HUES64 (cell line): Measurements from ENCODE around the gene CACNG1.
"Not testable (repeated sequence)": the region's sequence is repeated elsewhere in the genome, so short reads cannot be mapped to it uniquely, and the experiment has no call there.

Experiments
- H3K27ac ChIP-seq: 2 replicates; pipeline ENCODE4 v1.7.0; 2013; ENCODE audit warnings: low read depth, low read length, inconsistent platforms
- H3K27me3 ChIP-seq: 2 replicates; pipeline ENCODE4 v1.6.1; 2013; ENCODE audit warnings: mild to moderate bottlenecking, low read length; ENCODE audit not compliant: insufficient read depth
- H3K36me3 ChIP-seq: 2 replicates; pipeline ENCODE4 v1.6.1; 2013; ENCODE audit warnings: mild to moderate bottlenecking, low read length; ENCODE audit not compliant: insufficient read depth
- H3K4me1 ChIP-seq: 2 replicates; pipeline ENCODE4 v1.6.1; 2013; ENCODE audit warnings: mild to moderate bottlenecking, low read length, moderate library complexity; ENCODE audit not compliant: insufficient read depth
- H3K4me3 ChIP-seq: 2 replicates; pipeline ENCODE4 v1.5.1; 2013; ENCODE audit warnings: mild to moderate bottlenecking, low read length, moderate library complexity
- H3K9ac ChIP-seq: 2 replicates; pipeline ENCODE4 v1.6.1; 2013; ENCODE audit warnings: mild to moderate bottlenecking, low read depth, low read length
- H3K9me3 ChIP-seq: 2 replicates; pipeline ENCODE4 v1.6.1; 2013; ENCODE audit warnings: low read depth, low read length; ENCODE audit not compliant: insufficient read depth
- WGBS: fragments of 150-250, 120-280 bp; methylation state at CpG from one replicate; pipeline ENCODE4 v1.1.7; 2013; ENCODE audit warnings: missing lambda C conversion rate; 5-methylcytosine and 5-hydroxymethylcytosine counted together

CACNG1 gene

DNA sequence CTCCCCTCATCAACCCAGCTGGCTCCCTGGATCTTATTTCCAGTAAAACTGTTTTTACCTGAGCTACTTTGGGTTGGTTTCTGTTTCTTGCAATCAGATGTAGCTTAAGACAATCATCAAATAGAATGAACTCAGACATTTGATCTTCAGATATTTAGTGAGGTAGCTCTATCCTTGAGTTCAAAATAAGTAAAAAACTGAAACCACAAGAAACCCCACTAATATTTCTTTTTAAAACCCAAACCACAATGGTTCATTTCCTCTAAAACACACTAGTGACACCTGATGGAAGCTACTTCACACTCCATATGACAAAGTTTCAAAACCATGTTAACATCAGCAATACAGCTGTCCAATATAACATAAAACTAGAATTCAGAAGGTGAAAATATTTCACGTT lies 37.8 kb downstream of the CACNG1 start:
- peaks cover 27% of the 10 kb centered on the region for H3K36me3 ChIP-seq
- H3K9me3 ChIP-seq: no peaks in the 10 kb centered on the region
- H3K9ac ChIP-seq: no peak overlapping the region
- WGBS: no CpG with 5 or more reads among the region's 1 CpG
- no peaks in the 10 kb centered on the region for H3K4me1 ChIP-seq
- no peak overlapping the region for H3K27ac ChIP-seq
- no peaks in the 10 kb centered on the region for H3K27me3 ChIP-seq
- H3K4me3 ChIP-seq: no peak overlapping the region

DNA sequence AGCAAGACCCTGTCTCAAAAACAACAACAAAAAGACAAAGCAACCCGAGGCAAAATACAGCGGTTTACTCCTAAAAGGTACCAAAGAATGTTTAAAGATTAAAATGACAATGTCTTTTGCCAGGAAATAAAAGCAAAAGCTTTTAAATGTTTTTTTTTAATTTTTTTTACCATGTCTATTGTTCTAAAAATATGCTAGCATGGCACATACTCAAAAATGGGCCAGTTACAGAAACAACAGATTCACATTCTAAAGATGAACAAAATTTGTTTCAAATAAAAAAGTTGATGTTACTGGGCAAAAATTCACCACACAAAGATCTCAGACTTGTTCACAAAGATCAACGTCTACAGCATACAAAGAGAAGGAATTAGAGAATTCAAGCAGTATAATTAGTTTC lies 41.1 kb downstream of the CACNG1 start:
- H3K27me3 ChIP-seq: no peaks in the 10 kb centered on the region
- H3K4me1 ChIP-seq: no peaks in the 10 kb centered on the region
- WGBS: 91% methylated on average over 2 of the region's 3 CpGs
- H3K9ac ChIP-seq: no peak overlapping the region
- no peak overlapping the region for H3K27ac ChIP-seq
- H3K4me3 ChIP-seq: no peak overlapping the region
- peaks cover 30% of the 10 kb centered on the region for H3K36me3 ChIP-seq
- H3K9me3 ChIP-seq: peaks cover 5% of the 10 kb centered on the region; the same call in 1 of the 2 replicates

DNA sequence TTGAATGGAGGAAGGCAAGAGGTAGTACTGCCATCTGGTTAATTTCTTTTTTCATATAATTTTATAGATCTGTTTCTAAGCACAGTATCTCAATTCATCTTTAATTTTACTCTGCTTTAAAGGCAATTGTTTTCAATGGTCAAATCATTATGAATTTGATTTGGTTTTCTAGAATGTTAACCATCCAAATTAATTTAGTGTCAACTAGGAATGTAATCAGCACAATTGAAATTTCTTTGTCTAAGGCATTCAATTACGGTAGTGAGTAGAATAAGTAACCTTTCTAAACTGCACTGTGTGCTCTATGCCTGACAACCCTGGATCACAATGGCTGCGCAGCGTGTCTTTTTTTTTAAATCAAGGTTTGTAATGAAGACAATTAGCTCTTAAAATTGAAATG lies 44.3 kb downstream of the CACNG1 start:
- Histone ChIP-seq H3K27ac (no peak overlapping the region), H3K4me3 (no peak overlapping the region), H3K36me3 (peaks cover 28% of the 10 kb centered on the region)

DNA sequence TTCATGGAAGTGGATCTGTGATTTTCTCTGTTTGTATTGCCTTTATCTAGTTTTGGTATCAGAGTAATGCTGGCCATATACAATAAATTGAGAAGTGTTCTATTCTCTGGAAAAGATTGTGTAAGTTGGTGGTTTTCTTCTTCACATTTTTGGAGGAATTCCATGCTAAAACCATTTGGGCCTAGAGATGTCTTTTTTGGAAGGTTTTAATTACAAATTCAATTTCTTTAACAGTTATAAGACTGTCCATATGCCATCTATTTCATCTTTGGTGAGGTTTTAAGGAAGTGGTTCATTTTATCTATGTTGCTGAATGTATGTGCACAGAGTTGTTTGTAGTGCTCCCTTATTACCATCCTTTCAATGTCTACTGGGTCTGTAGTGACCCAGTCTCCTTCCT lies 46.0 kb downstream of the CACNG1 start:
- Histone ChIP-seq H3K9me3 (peaks cover 5% of the 10 kb centered on the region; the same call in 1 of the 2 replicates), H3K4me1 (no peaks in the 10 kb centered on the region), H3K27me3 (no peaks in the 10 kb centered on the region), H3K36me3 (peaks cover 24% of the 10 kb centered on the region), H3K4me3 (no peak overlapping the region), H3K9ac (no peak overlapping the region), H3K27ac (no peak overlapping the region)

More for the DNA sequence above, 44.3 kb downstream of the CACNG1 start:
- no peaks in the 10 kb centered on the region for H3K4me1 ChIP-seq
- peaks cover 5% of the 10 kb centered on the region; the same call in 1 of the 2 replicates for H3K9me3 ChIP-seq
- 97% methylated on average over 3 of the region's 3 CpGs for WGBS
- H3K27me3 ChIP-seq: no peaks in the 10 kb centered on the region
- no peak overlapping the region for H3K9ac ChIP-seq

DNA sequence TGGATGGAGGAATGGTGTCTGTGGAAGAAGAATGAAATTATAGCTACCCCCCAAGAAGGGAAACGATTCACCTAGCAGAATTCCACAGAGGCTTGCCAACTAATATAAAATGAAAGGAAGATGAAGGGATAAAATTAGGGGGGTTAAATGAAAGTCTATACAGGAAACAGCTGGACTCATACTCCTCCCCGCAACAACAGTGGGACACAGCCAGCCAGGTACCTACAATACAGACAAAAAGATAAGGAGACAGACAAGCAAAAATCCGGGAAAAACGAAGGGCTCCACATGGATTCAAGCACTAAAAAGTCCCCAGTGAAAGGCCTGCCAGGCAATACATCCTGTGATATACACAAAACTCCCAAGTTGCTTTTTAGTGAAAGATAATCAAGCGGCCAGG lies 47.9 kb downstream of the CACNG1 start:
- Histone ChIP-seq H3K4me3 (no peak overlapping the region), H3K27me3 (no peaks in the 10 kb centered on the region), H3K27ac (no peak overlapping the region), H3K4me1 (no peaks in the 10 kb centered on the region), H3K9ac (no peak overlapping the region), H3K36me3 (peaks cover 8% of the 10 kb centered on the region), H3K9me3 (peaks cover 5% of the 10 kb centered on the region; the same call in 1 of the 2 replicates)
- WGBS: 95% methylated on average over 4 of the region's 5 CpGs

DNA sequence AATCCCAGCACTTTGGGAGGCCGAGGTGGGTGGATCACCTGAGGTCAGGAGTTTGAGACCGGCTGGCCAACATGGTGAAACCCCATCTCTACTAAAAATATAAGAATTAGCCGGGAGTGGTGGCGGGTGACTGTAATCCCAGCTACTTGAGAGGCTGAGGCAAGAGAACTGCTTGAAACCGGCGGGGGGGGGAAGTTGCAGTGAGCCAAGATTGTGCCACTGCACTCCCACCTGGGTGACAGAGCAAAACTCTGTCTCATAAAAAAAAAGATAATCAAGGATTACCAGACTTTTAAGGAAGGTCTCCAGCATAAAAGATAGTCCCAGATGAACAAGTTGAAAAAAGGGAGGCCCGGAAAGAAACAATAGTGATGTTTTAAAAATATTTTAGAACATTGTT lies 48.4 kb downstream of the CACNG1 start:
- not testable (repeated sequence) for H3K36me3 ChIP-seq, H3K9ac ChIP-seq, H3K9me3 ChIP-seq, H3K4me3 ChIP-seq, H3K4me1 ChIP-seq, H3K27ac ChIP-seq, H3K27me3 ChIP-seq
- 90% methylated on average over 6 of the region's 7 CpGs for WGBS

DNA sequence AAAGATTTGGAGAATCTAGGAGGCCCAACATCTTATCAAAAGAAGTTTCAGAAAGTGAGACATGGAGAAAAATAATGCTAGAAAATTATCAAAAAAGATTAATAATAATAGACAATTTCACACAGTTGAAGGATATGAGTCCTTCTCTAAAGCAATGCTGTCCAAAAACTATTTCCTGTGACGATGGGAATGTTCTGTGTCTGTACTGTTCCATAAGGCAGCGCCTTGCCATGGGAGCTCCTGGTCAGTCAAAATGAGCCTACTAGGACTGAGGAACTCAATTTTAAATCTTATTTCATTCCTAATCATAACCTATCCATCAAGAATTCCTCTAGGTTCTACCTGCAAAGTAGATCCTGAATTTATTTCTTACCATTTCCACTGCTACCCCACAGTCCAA lies 49.0 kb downstream of the CACNG1 start:
- Histone ChIP-seq H3K4me1 (no peaks in the 10 kb centered on the region), H3K36me3 (peaks cover 6% of the 10 kb centered on the region), H3K9ac (no peak overlapping the region), H3K4me3 (no peak overlapping the region), H3K27me3 (no peaks in the 10 kb centered on the region), H3K27ac (no peak overlapping the region), H3K9me3 (peaks cover 5% of the 10 kb centered on the region; the same call in 1 of the 2 replicates)
- 98% methylated on average over 2 of the region's 2 CpGs for WGBS

DNA sequence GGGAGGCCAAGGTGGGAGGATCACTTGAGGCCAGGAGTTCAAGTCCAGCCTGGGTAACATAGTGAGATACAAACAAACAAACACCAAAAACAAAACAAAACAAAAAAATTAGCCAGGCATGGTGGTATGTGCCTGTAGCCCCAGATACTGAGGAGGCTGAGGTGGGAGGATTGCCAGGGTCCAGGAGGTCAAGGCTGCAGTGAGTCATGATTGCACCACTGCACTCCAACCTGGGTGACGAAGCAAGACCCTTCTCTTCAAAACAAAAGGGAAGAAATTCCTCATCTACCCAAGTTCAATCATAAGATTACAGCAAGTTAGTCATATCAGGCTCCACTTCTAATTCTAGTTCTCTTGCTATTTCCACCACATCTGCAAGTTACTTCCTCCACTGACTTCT lies 50.9 kb downstream of the CACNG1 start:
- H3K27me3 ChIP-seq, H3K4me1 ChIP-seq, H3K9ac ChIP-seq, H3K27ac ChIP-seq, H3K4me3 ChIP-seq, H3K9me3 ChIP-seq, H3K36me3 ChIP-seq: not testable (repeated sequence)
- whole genome bisulfite sequencing: 54% methylated on average over 1 of the region's 1 CpG

DNA sequence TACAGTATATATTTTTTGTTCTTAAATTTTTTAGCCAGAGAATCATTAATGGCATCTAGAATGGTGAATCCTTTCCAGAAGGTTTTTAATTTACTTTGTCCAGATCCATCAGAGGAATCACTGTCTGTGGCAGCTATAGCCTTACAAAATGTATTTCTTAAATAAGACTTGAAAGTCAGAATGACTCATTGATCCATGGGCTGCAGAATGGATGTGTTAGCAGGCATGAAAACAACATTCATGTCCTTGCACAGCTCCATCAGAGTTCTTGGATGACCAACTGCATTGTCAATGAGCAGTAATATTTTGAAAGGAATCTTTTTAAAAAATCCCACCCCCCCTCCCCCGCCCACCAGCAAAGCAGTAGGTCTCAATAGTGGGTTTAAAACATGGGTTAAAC lies 51.4 kb downstream of the CACNG1 start:
- H3K4me1 ChIP-seq: no peaks in the 10 kb centered on the region
- no peaks in the 10 kb centered on the region for H3K27me3 ChIP-seq
- H3K27ac ChIP-seq: no peak overlapping the region
- H3K36me3 ChIP-seq: no peaks in the 10 kb centered on the region; the same call in 1 of the 2 replicates
- H3K9ac ChIP-seq: no peak overlapping the region
- no CpG with 5 or more reads among the region's 1 CpG for WGBS
- no peak overlapping the region for H3K4me3 ChIP-seq
- H3K9me3 ChIP-seq: no peaks in the 10 kb centered on the region

DNA sequence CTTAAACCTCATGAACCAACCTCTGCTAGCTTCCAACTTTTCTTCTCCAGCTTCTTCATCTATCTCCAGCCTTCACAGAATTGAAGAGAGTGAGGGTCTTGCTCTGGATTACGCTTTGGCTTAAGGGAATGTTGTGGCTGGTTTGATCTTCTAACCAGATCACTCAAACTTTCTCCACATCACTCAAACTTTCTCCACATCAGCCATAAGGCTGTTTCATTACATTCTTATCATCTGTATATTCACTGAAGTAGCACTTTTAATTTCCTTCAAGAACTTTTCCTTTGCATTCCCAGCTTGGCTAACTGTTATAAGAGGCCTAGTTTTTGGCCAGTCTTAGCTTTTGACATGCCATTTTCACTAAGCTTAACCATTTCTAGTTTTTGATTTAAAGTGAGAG lies 52.3 kb downstream of the CACNG1 start:
- no CpG with 5 or more reads among the region's 1 CpG for WGBS

DNA sequence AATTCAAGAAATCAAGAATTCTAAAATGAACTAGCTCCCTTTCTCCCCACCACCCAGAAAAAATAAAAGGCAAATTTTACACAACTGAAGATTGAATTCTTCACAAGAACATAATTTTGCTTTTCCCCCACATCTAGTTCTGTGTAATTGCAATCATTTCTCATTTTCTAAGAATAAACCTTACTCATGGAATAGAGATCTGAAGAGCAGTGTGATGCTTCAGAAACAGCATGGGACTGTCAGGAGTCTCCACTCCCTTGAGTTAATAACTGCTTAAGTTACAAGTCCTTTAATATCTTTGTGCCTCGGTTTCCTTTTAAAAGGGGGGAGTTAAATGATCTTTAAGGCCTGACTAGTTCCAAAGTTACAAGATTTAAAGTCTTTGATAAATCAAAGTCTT lies 53.7 kb downstream of the CACNG1 start:
- H3K27me3 ChIP-seq: no peaks in the 10 kb centered on the region
- H3K36me3 ChIP-seq: no peaks in the 10 kb centered on the region; the same call in 1 of the 2 replicates
- 100% methylated on average over 1 of the region's 1 CpG for WGBS
- no peak overlapping the region for H3K27ac ChIP-seq
- H3K9me3 ChIP-seq: no peaks in the 10 kb centered on the region
- no peak overlapping the region for H3K9ac ChIP-seq
- H3K4me3 ChIP-seq: no peak overlapping the region
- no peaks in the 10 kb centered on the region for H3K4me1 ChIP-seq

More for the DNA sequence above, 52.3 kb downstream of the CACNG1 start:
- Histone ChIP-seq H3K4me3 (no peak overlapping the region), H3K9ac (no peak overlapping the region), H3K4me1 (no peaks in the 10 kb centered on the region), H3K36me3 (no peaks in the 10 kb centered on the region; the same call in 1 of the 2 replicates), H3K9me3 (no peaks in the 10 kb centered on the region), H3K27ac (no peak overlapping the region), H3K27me3 (no peaks in the 10 kb centered on the region)

DNA sequence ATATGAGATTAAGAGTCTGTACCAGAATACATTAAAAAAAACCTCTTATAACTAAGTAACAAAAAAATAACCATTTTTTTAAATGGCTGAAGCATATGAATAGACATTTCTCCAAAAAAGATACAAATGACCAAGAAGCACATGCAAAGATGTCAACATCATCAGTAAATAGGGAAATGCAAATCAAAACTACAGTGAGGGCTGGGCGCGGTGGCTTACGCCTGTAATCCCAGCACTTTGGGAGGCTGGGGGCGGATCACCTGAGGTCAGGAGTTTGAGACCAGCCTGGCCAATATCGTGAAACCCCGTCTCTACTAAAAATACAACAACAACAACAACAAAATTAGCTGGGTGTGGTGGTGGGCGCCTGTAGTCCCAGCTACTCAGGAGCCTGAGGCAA lies 60.3 kb downstream of the CACNG1 start:
- H3K4me1 ChIP-seq, H3K9me3 ChIP-seq, H3K27me3 ChIP-seq, H3K9ac ChIP-seq, H3K27ac ChIP-seq, H3K4me3 ChIP-seq: not testable (repeated sequence)
- peaks cover 42% of the 10 kb centered on the region for H3K36me3 ChIP-seq
- 99% methylated on average over 7 of the region's 7 CpGs for WGBS
